Parathyroid adenoma (tissue), 2 donors: Measurements from ENCODE around the gene KLF5.

Experiments used
- H2AFZ ChIP-seq: fragments of 300-600 bp; sonication (generic); one replicate; pipeline ENCODE4 v1.7.0; 2017; ENCODE audit warnings: antibody characterized with exemption, mild to moderate bottlenecking
- H3K27ac ChIP-seq: fragments of 300-600 bp; sonication (generic); one replicate; pipeline ENCODE4 v1.7.0; 2017
- H3K27me3 ChIP-seq: fragments of 300-600 bp; sonication (generic); one replicate; pipeline ENCODE4 v1.7.0; 2017; ENCODE audit warnings: low read length; ENCODE audit not compliant: control insufficient read depth, insufficient read depth
- H3K36me3 ChIP-seq: fragments of 300-600 bp; sonication (generic); one replicate; pipeline ENCODE4 v1.7.0; 2017; ENCODE audit warnings: low read length; ENCODE audit not compliant: control insufficient read depth, insufficient read depth
- H3K4me1 ChIP-seq: fragments of 300-600 bp; sonication (generic); one replicate; pipeline ENCODE4 v1.7.0; 2017; ENCODE audit warnings: control low read depth
- H3K4me2 ChIP-seq: fragments of 300-600 bp; sonication (generic); one replicate; pipeline ENCODE4 v1.7.0; 2017; ENCODE audit warnings: low read length
- H3K4me3 ChIP-seq: fragments of 300-600 bp; sonication (generic); one replicate; pipeline ENCODE4 v1.7.0; 2017; ENCODE audit warnings: low read depth, low read length
- H3K79me2 ChIP-seq: fragments of 300-600 bp; sonication (generic); one replicate; pipeline ENCODE4 v1.7.0; 2017; ENCODE audit warnings: control low read depth
- H3K9ac ChIP-seq: fragments of 300-600 bp; sonication (generic); one replicate; pipeline ENCODE4 v1.7.0; 2017; ENCODE audit warnings: mild to moderate bottlenecking
- H3K9me3 ChIP-seq: fragments of 300-600 bp; sonication (generic); one replicate; pipeline ENCODE4 v1.7.0; 2017; ENCODE audit warnings: low read length; ENCODE audit not compliant: control insufficient read depth
- CTCF ChIP-seq: fragments of 300-600 bp; sonication (generic); IDR thresholded peaks from one replicate; pipeline ENCODE4 v1.7.0; 2017; ENCODE audit warnings: antibody characterized with exemption, mild to moderate bottlenecking
- donor health status: primary hyperparathyroidism.

The KLF5 gene

GRCh38 chr13:73073050-73073449, 14.2 kb downstream of the KLF5 start:
- no peak for TF ChIP-seq CTCF
- Histone ChIP-seq H2AFZ (no peak overlapping the region), H3K4me1 (no peaks in the 10 kb centered on the region), H3K27ac (no peak overlapping the region), H3K4me3 (no peak overlapping the region), H3K9ac (no peak overlapping the region), H3K9me3 (no peaks in the 10 kb centered on the region), H3K79me2 (no peaks in the 10 kb centered on the region), H3K27me3 (no peaks in the 10 kb centered on the region), H3K36me3 (no peaks in the 10 kb centered on the region), H3K4me2 (no peak overlapping the region)

GRCh38 chr13:73074014-73074413, 15.2 kb downstream of the KLF5 start:
- H3K4me3 ChIP-seq = no peak overlapping the region
- no peaks in the 10 kb centered on the region for H3K27me3 ChIP-seq
- no peaks in the 10 kb centered on the region for H3K9me3 ChIP-seq
- no peak overlapping the region for H3K27ac ChIP-seq
- H3K9ac ChIP-seq = no peak overlapping the region
- no peak for TF ChIP-seq CTCF
- no peak overlapping the region for H2AFZ ChIP-seq
- H3K4me1 ChIP-seq = no peaks in the 10 kb centered on the region
- H3K36me3 ChIP-seq = no peaks in the 10 kb centered on the region
- no peaks in the 10 kb centered on the region for H3K79me2 ChIP-seq
- H3K4me2 ChIP-seq = no peak overlapping the region

- no peak overlapping the region for H3K4me2 ChIP-seq
- no peak overlapping the region for H3K4me3 ChIP-seq
- H3K4me1 ChIP-seq = no peaks in the 10 kb centered on the region
- no peak overlapping the region for H2AFZ ChIP-seq
- no peaks in the 10 kb centered on the region for H3K79me2 ChIP-seq
- no peak overlapping the region for H3K9ac ChIP-seq
- H3K27ac ChIP-seq = no peak overlapping the region
- H3K9me3 ChIP-seq = no peaks in the 10 kb centered on the region
- H3K36me3 ChIP-seq = no peaks in the 10 kb centered on the region
- TF ChIP-seq CTCF = no peak
- H3K27me3 ChIP-seq = no peaks in the 10 kb centered on the region
Measured at GRCh38 chr13:73074926-73075325, 16.1 kb downstream of the KLF5 start.

- Histone ChIP-seq H3K27me3 (no peaks in the 10 kb centered on the region), H3K4me2 (no peak overlapping the region), H2AFZ (no peak overlapping the region), H3K9me3 (no peaks in the 10 kb centered on the region), H3K36me3 (no peaks in the 10 kb centered on the region), H3K9ac (no peak overlapping the region), H3K79me2 (no peaks in the 10 kb centered on the region), H3K27ac (no peak overlapping the region), H3K4me1 (no peaks in the 10 kb centered on the region), H3K4me3 (no peak overlapping the region)
- no peak for TF ChIP-seq CTCF
Measured at GRCh38 chr13:73075546-73075945, 16.7 kb downstream of the KLF5 start.

GRCh38 chr13:73075954-73076353, 17.1 kb downstream of the KLF5 start:
- no peak overlapping the region for H3K4me3 ChIP-seq
- no peak overlapping the region for H2AFZ ChIP-seq
- no peaks in the 10 kb centered on the region for H3K27me3 ChIP-seq
- H3K4me2 ChIP-seq = no peak overlapping the region
- no peak overlapping the region for H3K27ac ChIP-seq
- H3K4me1 ChIP-seq = no peaks in the 10 kb centered on the region
- no peaks in the 10 kb centered on the region for H3K36me3 ChIP-seq
- H3K79me2 ChIP-seq = no peaks in the 10 kb centered on the region
- TF ChIP-seq CTCF = no peak
- H3K9ac ChIP-seq = no peak overlapping the region
- no peaks in the 10 kb centered on the region for H3K9me3 ChIP-seq
